Muscle layer of colon (tissue), 2 donors: ENCODE measurements around the gene NDUFS3.
"Not testable (repeated sequence)": the region's sequence is repeated elsewhere in the genome, so short reads cannot be mapped to it uniquely, and the experiment has no call there.

Source experiments
- H3K27ac ChIP-seq: one replicate; pipeline ENCODE4 v1.7.0; 2013; ENCODE audit warnings: low read depth, mild to moderate bottlenecking, low read length, moderate library complexity
- H3K27me3 ChIP-seq, 2 donors: one replicate each; pipeline ENCODE4 v1.7.0; 2013; ENCODE audit warnings: low read length in 2 of 2, mild to moderate bottlenecking in 2 of 2; ENCODE audit not compliant: insufficient read depth in 2 of 2, control insufficient read depth in 1 of 2
- H3K36me3 ChIP-seq: one replicate; pipeline ENCODE4 v1.7.0; 2013; ENCODE audit warnings: mild to moderate bottlenecking, low read length; ENCODE audit not compliant: insufficient read depth
- H3K4me1 ChIP-seq: one replicate; pipeline ENCODE4 v1.7.0; 2013; ENCODE audit warnings: mild to moderate bottlenecking, low read length; ENCODE audit not compliant: insufficient read depth
- H3K4me3 ChIP-seq, 2 donors: one replicate each; pipeline ENCODE4 v1.7.0; 2013; ENCODE audit warnings: low read length in 2 of 2, low read depth in 1 of 2, mild to moderate bottlenecking in 1 of 2, moderate library complexity in 1 of 2
- H3K9ac ChIP-seq: one replicate; pipeline ENCODE4 v1.7.0; 2013; ENCODE audit warnings: low read length
- H3K9me3 ChIP-seq: one replicate; pipeline ENCODE4 v1.7.0; 2013; ENCODE audit warnings: mild to moderate bottlenecking, low read length
- donor health status: abdominal sarcoma.
- donor health status: Adenocarcinoma of cecum.

NDUFS3 gene

DNA sequence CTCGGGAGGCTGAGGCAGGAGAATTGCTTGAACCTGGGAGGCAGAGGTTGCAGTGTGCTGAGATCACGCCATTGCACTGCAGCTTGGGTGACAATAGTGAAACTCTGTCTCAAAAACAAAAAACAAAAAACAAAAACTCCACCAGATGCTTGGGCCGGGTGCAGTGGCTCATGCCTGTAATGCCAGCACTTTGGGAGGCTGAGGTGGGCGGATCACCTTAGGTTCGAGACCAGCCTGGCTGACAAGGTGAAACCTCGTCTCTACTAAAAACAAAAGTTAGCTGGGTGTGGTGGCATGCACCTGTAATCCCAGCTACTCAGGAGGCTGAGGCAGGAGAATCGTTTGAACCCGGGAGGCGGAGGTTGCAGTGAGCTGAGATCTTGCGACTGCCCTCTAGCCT, 14.5 kb upstream of the NDUFS3 start:
- not testable (repeated sequence) for H3K4me1 ChIP-seq, H3K9ac ChIP-seq, H3K27me3 ChIP-seq, H3K4me3 ChIP-seq, H3K27ac ChIP-seq, H3K36me3 ChIP-seq, H3K9me3 ChIP-seq

- no peaks in the 10 kb centered on the region for H3K9me3 ChIP-seq
- H3K9ac ChIP-seq = peak overlapping the region; percentile 66
- no peak overlapping the region for H3K27ac ChIP-seq
- H3K36me3 ChIP-seq = peaks cover 6% of the 10 kb centered on the region
- H3K4me1 ChIP-seq = peaks cover 7% of the 10 kb centered on the region
- H3K4me3 ChIP-seq = peak overlapping the region; percentile 95 to 98
- no peaks in the 10 kb centered on the region for H3K27me3 ChIP-seq
These were observed 13.9 kb upstream of the NDUFS3 start for GRCh38 chr11:47564933-47565339.

- H3K4me3 ChIP-seq = peak within 1 kb of the TSS; percentile 95 to 98
- H3K36me3 ChIP-seq = peaks cover 12% of the 10 kb centered on the region
- H3K4me1 ChIP-seq = peaks cover 7% of the 10 kb centered on the region
These were observed 13.3 kb upstream of the NDUFS3 start, which contains the start of gene PTPMT1 for GRCh38 chr11:47565340-47566148. Gene PTPMT1 (plus strand): TSS chr11:47565599. CDS start chr11:47565623, 24 bp downstream.

DNA sequence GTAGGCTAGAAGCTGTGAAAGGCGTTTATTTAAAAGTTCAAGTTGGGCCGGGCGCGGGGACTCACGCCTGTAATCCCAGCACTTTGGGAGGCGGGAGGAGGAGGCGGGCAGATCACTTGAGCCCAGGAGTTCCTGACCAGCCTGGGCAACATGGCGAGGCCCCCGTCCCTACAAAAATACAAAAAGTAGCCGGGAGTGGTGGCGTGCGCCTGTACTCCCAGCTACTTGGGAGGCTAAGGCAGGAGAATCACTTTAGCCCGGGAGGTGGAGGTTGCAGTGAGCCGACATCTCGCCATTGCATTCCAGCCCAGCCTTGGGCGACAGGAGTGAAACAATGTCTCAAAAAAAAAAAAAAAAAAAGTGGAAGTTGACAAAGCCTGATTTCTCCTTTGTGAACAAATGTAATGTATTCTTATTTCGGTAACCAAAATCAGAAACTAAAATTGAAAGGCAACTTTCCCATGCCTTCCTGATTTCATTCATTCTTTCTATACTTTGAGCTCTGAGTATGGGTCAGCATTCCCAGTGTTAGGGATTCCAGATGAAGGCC, 12.7 kb upstream of the NDUFS3 start:
- Histone ChIP-seq H3K9me3 (no peaks in the 10 kb centered on the region), H3K9ac (peak overlapping the region; percentile 66), H3K36me3 (peaks cover 19% of the 10 kb centered on the region), H3K4me1 (peaks cover 7% of the 10 kb centered on the region), H3K4me3 (peak overlapping the region; percentile 95 to 98), H3K27me3 (no peaks in the 10 kb centered on the region), H3K27ac (peak overlapping the region; percentile 88)

More at GRCh38 chr11:47565340-47566148, 13.3 kb upstream of the NDUFS3 start, which contains the start of gene PTPMT1:
- Histone ChIP-seq H3K9ac (peak within 1 kb of the TSS; percentile 66), H3K9me3 (no peaks in the 10 kb centered on the region), H3K27me3 (no peaks in the 10 kb centered on the region), H3K27ac (peak within 1 kb of the TSS; percentile 88)

- Histone ChIP-seq H3K9ac (no peak overlapping the region), H3K4me1 (peaks cover 7% of the 10 kb centered on the region), H3K36me3 (peaks cover 45% of the 10 kb centered on the region), H3K9me3 (no peaks in the 10 kb centered on the region), H3K4me3 (no peak overlapping the region), H3K27me3 (no peaks in the 10 kb centered on the region), H3K27ac (no peak overlapping the region)
These were observed 9.2 kb upstream of the NDUFS3 start for GRCh38 chr11:47569646-47570045.

GRCh38 chr11:47570651-47571356, 8.1 kb upstream of the NDUFS3 start:
- no peak overlapping the region for H3K4me3 ChIP-seq

DNA sequence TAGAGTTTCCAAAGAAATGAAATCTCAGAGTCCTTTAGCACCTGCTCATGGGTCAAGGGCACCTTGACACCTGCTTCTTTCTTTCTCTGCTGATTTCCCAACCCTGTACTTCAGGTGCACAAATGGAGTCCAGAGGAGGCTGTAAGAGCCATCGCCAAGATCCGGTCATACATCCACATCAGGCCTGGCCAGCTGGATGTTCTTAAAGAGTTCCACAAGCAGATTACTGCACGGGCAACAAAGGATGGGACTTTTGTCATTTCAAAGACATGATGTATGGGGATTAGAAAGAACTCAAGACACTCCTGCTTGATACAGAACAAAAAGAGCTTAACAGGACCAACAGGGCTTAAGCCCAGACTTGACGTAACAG, 7.5 kb upstream of the NDUFS3 start:
- Histone ChIP-seq H3K36me3 (peaks cover 51% of the 10 kb centered on the region), H3K27ac (no peak overlapping the region), H3K4me3 (no peak overlapping the region), H3K27me3 (no peaks in the 10 kb centered on the region), H3K9me3 (no peaks in the 10 kb centered on the region), H3K4me1 (peaks cover 4% of the 10 kb centered on the region), H3K9ac (no peak overlapping the region)

More at GRCh38 chr11:47570651-47571356, 8.1 kb upstream of the NDUFS3 start:
- Histone ChIP-seq H3K9ac (no peak overlapping the region), H3K27me3 (no peaks in the 10 kb centered on the region), H3K9me3 (no peaks in the 10 kb centered on the region), H3K36me3 (peaks cover 50% of the 10 kb centered on the region), H3K27ac (no peak overlapping the region), H3K4me1 (peaks cover 7% of the 10 kb centered on the region)

GRCh38 chr11:47571895-47572294, 7.0 kb upstream of the NDUFS3 start:
- Histone ChIP-seq H3K9me3 (no peaks in the 10 kb centered on the region), H3K9ac (no peak overlapping the region), H3K4me3 (no peak overlapping the region), H3K27me3 (no peaks in the 10 kb centered on the region), H3K36me3 (peaks cover 51% of the 10 kb centered on the region), H3K4me1 (no peaks in the 10 kb centered on the region), H3K27ac (no peak overlapping the region)

DNA sequence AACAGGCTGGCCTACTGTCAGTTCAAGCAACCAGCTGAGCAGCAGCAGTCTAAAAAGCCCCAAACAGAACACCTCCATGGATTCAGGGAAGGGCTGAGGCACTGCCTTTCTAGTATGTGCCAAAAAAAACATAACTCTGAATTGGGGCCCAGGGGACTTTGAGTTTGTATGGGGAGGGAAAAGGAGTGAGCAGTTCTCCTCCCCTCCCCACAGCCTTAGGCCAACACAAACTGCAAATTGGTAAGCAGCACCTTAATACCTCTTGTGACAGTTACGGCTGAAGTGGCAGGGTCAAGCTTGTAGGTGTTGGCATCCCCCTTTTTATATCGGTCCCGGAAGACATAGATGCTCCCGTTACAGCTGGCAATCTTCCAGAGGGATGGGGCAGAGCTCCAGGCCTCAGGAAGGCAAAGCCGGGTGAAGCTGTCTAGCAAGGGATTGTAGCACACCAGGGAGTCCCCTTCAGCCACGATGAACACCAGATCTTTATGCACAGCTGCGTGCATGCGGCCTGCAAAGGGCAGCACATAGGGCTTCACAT, 6.1 kb upstream of the NDUFS3 start:
- Histone ChIP-seq H3K27ac (no peak overlapping the region), H3K4me3 (no peak overlapping the region), H3K36me3 (peaks cover 51% of the 10 kb centered on the region), H3K27me3 (no peaks in the 10 kb centered on the region), H3K9me3 (no peaks in the 10 kb centered on the region), H3K4me1 (peaks cover 8% of the 10 kb centered on the region), H3K9ac (no peak overlapping the region)

GRCh38 chr11:47573321-47573720, 5.6 kb upstream of the NDUFS3 start:
- no peak overlapping the region for H3K9ac ChIP-seq
- no peak overlapping the region for H3K27ac ChIP-seq
- no peaks in the 10 kb centered on the region for H3K27me3 ChIP-seq
- H3K36me3 ChIP-seq = peaks cover 51% of the 10 kb centered on the region
- peaks cover 13% of the 10 kb centered on the region for H3K4me1 ChIP-seq
- no peak overlapping the region for H3K4me3 ChIP-seq
- H3K9me3 ChIP-seq = no peaks in the 10 kb centered on the region

DNA sequence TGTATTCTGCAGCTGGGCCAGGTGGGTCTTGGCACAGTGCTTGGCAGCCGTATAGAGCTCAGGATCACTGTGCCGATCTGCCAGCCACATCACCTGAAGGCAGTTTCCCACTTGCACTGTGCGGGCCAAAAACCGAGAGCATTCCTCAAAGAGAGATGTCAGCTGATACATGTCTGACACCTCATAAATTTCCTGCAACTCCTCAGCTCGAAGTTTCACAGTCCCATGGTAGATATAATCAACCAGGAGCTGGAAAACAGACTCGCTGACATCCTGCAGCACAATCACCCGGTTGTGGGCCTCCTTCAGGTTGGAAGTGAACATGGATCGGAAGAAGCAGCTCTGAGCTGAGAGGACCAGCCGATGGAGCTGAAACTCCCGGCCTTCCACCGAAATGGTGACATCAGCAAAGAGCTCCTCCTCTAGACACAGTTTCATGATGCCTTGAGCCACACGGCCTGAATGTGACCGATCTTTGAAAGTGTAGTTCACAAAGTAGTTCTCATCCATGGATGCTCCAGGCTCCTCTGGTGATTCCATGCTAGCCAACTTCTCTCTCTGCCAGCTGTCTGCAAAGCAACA, 1.3 kb upstream of the NDUFS3 start:
- H3K27me3 ChIP-seq = no peaks in the 10 kb centered on the region
- H3K36me3 ChIP-seq = peaks cover 41% of the 10 kb centered on the region
- H3K4me1 ChIP-seq = peaks cover 26% of the 10 kb centered on the region
- H3K9ac ChIP-seq = no peak overlapping the region
- peak overlapping the region; percentile 98 for H3K27ac ChIP-seq
- H3K9me3 ChIP-seq = no peaks in the 10 kb centered on the region
- peak overlapping the region; percentile 71 to 98 for H3K4me3 ChIP-seq
